ENCODE results near the gene ORAI3.

- no peak for TF ChIP-seq EZH2 (IDR thresholded peaks at IDR 0.05; ENCODE audit: borderline replicate concordance, low read depth, low read length, severe bottlenecking)
- no peak for TF ChIP-seq CTCF (IDR thresholded peaks at IDR 0.05; ENCODE audit: borderline replicate concordance, extremely low read depth, low read length, poor library complexity, severe bottlenecking)
These were observed 32.1 kb downstream of the ORAI3 start for GRCh38 chr16:30980959-30981358.
